ENCODE data around the gene OGDHL. TPM values are rescaled to one million over a fixed set of nuclear protein-coding genes. Genes with fewer than 3 reads are reported as not detected.

Gene OGDHL
- total RNA-seq, 1 donor from 2014 or later: not detected

GRCh38 chr10:49690698-49691356 lies 71.3 kb downstream of the OGDHL start:
- intact Hi-C loops (cut with micrococcal nuclease): no loop called here
- H3K36me3 Mint-ChIP-seq (ENCODE audit: low read depth): no peaks in the 10 kb centered on the region
- POLR2A ChIA-PET: no interaction called here
- H3K9me3 Mint-ChIP-seq: peaks cover 8% of the 10 kb centered on the region
- H3K4me1 Mint-ChIP-seq: no peaks in the 10 kb centered on the region
- H3K27me3 Mint-ChIP-seq: peaks cover 50% of the 10 kb centered on the region
- no peak overlapping the region for H3K4me3 Mint-ChIP-seq
- CTCF ChIA-PET: no interaction called here
- no peak overlapping the region for H3K27ac Mint-ChIP-seq
- DNase-seq: no peak
- no peak for TF ChIP-seq CTCF (IDR thresholded peaks at IDR 0.05)
- no peak for ATAC-seq (ENCODE audit: low read depth)

GRCh38 chr10:49689882-49690510 lies 72.1 kb downstream of the OGDHL start:
- ATAC-seq (ENCODE audit: low read depth): no peak
- POLR2A ChIA-PET: no interaction called here
- H3K4me1 Mint-ChIP-seq: no peaks in the 10 kb centered on the region
- no peaks in the 10 kb centered on the region for H3K36me3 Mint-ChIP-seq (ENCODE audit: low read depth)
- H3K4me3 Mint-ChIP-seq: no peak overlapping the region
- no peak for TF ChIP-seq CTCF (IDR thresholded peaks at IDR 0.05)
- H3K27me3 Mint-ChIP-seq: peaks cover 52% of the 10 kb centered on the region
- H3K9me3 Mint-ChIP-seq: peaks cover 8% of the 10 kb centered on the region
- H3K27ac Mint-ChIP-seq: no peak overlapping the region
- CTCF ChIA-PET: no interaction called here
- intact Hi-C loops (cut with micrococcal nuclease): no loop called here
- DNase-seq: no peak

- intact Hi-C loops (cut with micrococcal nuclease): no loop called here
- H3K4me1 Mint-ChIP-seq: no peaks in the 10 kb centered on the region
- no peak overlapping the region for H3K27ac Mint-ChIP-seq
- ATAC-seq (ENCODE audit: low read depth) (no peak), DNase-seq (no peak)
- no peak overlapping the region for H3K4me3 Mint-ChIP-seq
- H3K9me3 Mint-ChIP-seq: peaks cover 8% of the 10 kb centered on the region
- TF ChIP-seq CTCF (IDR thresholded peaks at IDR 0.05): no peak
- CTCF ChIA-PET: no interaction called here
- POLR2A ChIA-PET: no interaction called here
- H3K27me3 Mint-ChIP-seq: peaks cover 56% of the 10 kb centered on the region
- H3K36me3 Mint-ChIP-seq (ENCODE audit: low read depth): no peaks in the 10 kb centered on the region
These were observed 73.2 kb downstream of the OGDHL start for GRCh38 chr10:49688920-49689319.

GRCh38 chr10:49688261-49688846 lies 73.8 kb downstream of the OGDHL start:
- ChIA-PET POLR2A (no interaction called here), CTCF (no interaction called here)
- intact Hi-C loops (cut with micrococcal nuclease): no loop called here
- H3K9me3 Mint-ChIP-seq: peaks cover 8% of the 10 kb centered on the region
- H3K4me1 Mint-ChIP-seq: no peaks in the 10 kb centered on the region
- H3K27ac Mint-ChIP-seq: no peak overlapping the region
- DNase-seq (no peak), ATAC-seq (ENCODE audit: low read depth) (no peak)
- no peak overlapping the region for H3K4me3 Mint-ChIP-seq
- no peak for TF ChIP-seq CTCF (IDR thresholded peaks at IDR 0.05)
- H3K36me3 Mint-ChIP-seq (ENCODE audit: low read depth): no peaks in the 10 kb centered on the region
- peaks cover 56% of the 10 kb centered on the region for H3K27me3 Mint-ChIP-seq

- ATAC-seq (ENCODE audit: low read depth) (no peak), DNase-seq (no peak)
- ChIA-PET POLR2A (no interaction called here), CTCF (no interaction called here)
- Mint-ChIP-seq H3K27me3 (peaks cover 50% of the 10 kb centered on the region), H3K9me3 (peaks cover 13% of the 10 kb centered on the region), H3K4me1 (no peaks in the 10 kb centered on the region), H3K36me3 (ENCODE audit: low read depth) (no peaks in the 10 kb centered on the region), H3K4me3 (no peak overlapping the region), H3K27ac (no peak overlapping the region)
- intact Hi-C loops (cut with micrococcal nuclease): no loop called here
- TF ChIP-seq CTCF (IDR thresholded peaks at IDR 0.05): no peak
These were observed 75.5 kb downstream of the OGDHL start for GRCh38 chr10:49686651-49687050.

Other genes starting within 250 kb of the OGDHL start
- gene ERCC6, start 223.2 kb downstream of the OGDHL start, total RNA-seq: 37.4 and 46.2 TPM in 2 replicates
- gene SLC18A3, start 152.0 kb downstream of the OGDHL start, total RNA-seq: not detected in 2 replicates
- not detected in 2 replicates for gene CHAT, start 148.3 kb downstream of the OGDHL start, total RNA-seq
- not detected in 2 replicates for gene C10orf53, start 82.7 kb downstream of the OGDHL start, total RNA-seq
- 31.3 and 34.8 TPM in 2 replicates for gene PARG, start 179.7 kb upstream of the OGDHL start, total RNA-seq
- gene TIMM23B, start 179.7 kb upstream of the OGDHL start, total RNA-seq: 27.0 and 33.3 TPM in 2 replicates
- gene AGAP6, start 226.1 kb upstream of the OGDHL start, total RNA-seq: 20.1 and 23.3 TPM in 2 replicates